A549 (cell line): ENCODE data around the gene SLC43A3. TPM values are rescaled to one million over a fixed set of nuclear protein-coding genes. Genes with fewer than 3 reads are reported as not detected.

Experiments used
- ATAC-seq, 2 experiments: fragments of 200-7000 bp in 1 of 2; fragments of >200 bp in 1 of 2; cut with Nextera tagmentation in 1 of 2; cut with Tn5 transposase in 1 of 2; 3 replicates each; pipeline versions ENCODE4 v1.8.0 to v1.9.1; 2018 to 2020; ENCODE audit warnings: mild to moderate bottlenecking in 1 of 2, moderate library complexity in 1 of 2
- CTCF ChIA-PET: fragments of 300-600 bp; sonication (Branson Sonifier 250); formaldehyde crosslinking; extraction: SDS; loops from one replicate; lab custom pipeline; 2021; ENCODE audit warnings: antibody characterized with exemption, inconsistent platforms; lab: Yijun Ruan, JAX
- POLR2A ChIA-PET: fragments of 350-600 bp; formaldehyde crosslinking; extraction: SDS; loops from one replicate; lab custom pipeline; 2021; ENCODE audit warnings: antibody characterized with exemption, inconsistent platforms; lab: Yijun Ruan, JAX
- DNase-seq, 2 experiments: peaks; one replicate each; pipeline versions ENCODE4 v3.0.0 to v3.0.0-alpha.2; 2011 to 2016; ENCODE audit warnings: low read depth in 1 of 2, low spot score in 1 of 2
- FAIRE-seq: peaks from 2 replicates; lab custom pipeline; 2011; peaks lifted over from hg19 to GRCh38; lab: Jason Lieb, UNC
- H3K27ac ChIP-seq, 2 experiments: fragments of >200 bp; sonication (Bioruptor Twin); formaldehyde crosslinking; 3 replicates each; pipeline ENCODE4 v1.5.1; 2016 to 2017
- H3K4me1 ChIP-seq: fragments of >200 bp; sonication (Bioruptor Twin); formaldehyde crosslinking; 3 replicates; pipeline ENCODE4 v1.6.1; 2016
- H3K4me2 ChIP-seq: fragments of >200 bp; sonication (Bioruptor Twin); formaldehyde crosslinking; 3 replicates; pipeline ENCODE4 v1.6.1; 2016
- H3K4me3 ChIP-seq: fragments of >200 bp; sonication (Bioruptor Twin); formaldehyde crosslinking; 3 replicates; pipeline ENCODE4 v1.5.1; 2016
- H3K9me3 ChIP-seq: fragments of >200 bp; sonication (Bioruptor Twin); formaldehyde crosslinking; 3 replicates; pipeline ENCODE4 v1.6.1; 2016
- BHLHE40 ChIP-seq: IDR thresholded peaks from 2 replicates; pipeline ENCODE4 v1.6.1; 2012; ENCODE audit warnings: low read depth, low read length, inconsistent platforms
- EP300 ChIP-seq, 2 experiments: fragments of >200 bp; sonication (Bioruptor Twin); formaldehyde crosslinking; IDR thresholded peaks; 2 replicates in 1 of 2; 3 replicates in 1 of 2; pipeline ENCODE4 v1.6.1; 2016 to 2017
- FOSB ChIP-seq: fragments of 250-450 bp; sonication (Bioruptor Pico); IDR thresholded peaks from 2 replicates; pipeline ENCODE4 v1.5.0; 2020; ENCODE audit warnings: mild to moderate bottlenecking, moderate library complexity
- FOSL2 ChIP-seq, 2 experiments: fragments of 450-650 bp in 1 of 2; fragments of >200 bp in 1 of 2; sonication (Bioruptor Twin) in 1 of 2; formaldehyde crosslinking; IDR thresholded peaks; 2 replicates each; pipeline versions ENCODE4 v1.5.0 to v1.6.1; 2016 to 2020; ENCODE audit warnings: mild to moderate bottlenecking in 1 of 2, moderate library complexity in 1 of 2
- HEYL ChIP-seq: fragments of 250-450 bp; sonication (Bioruptor Pico); IDR thresholded peaks from 2 replicates; pipeline ENCODE4 v1.8.0; 2021; ENCODE audit warnings: mild to moderate bottlenecking, moderate library complexity
- HOXB13 ChIP-seq: fragments of 250-450 bp; sonication (Bioruptor Pico); IDR thresholded peaks from 2 replicates; pipeline ENCODE4 v1.5.0; 2020; ENCODE audit warnings: low read depth, mild to moderate bottlenecking, moderate library complexity
- MAZ ChIP-seq: fragments of 150-350 bp; IDR thresholded peaks from 2 replicates; pipeline ENCODE4 v1.6.1; 2014; ENCODE audit warnings: antibody characterized with exemption, low read depth, low read length, borderline replicate concordance
- NPAS2 ChIP-seq: fragments of 250-450 bp; sonication (Bioruptor Pico); IDR thresholded peaks from 2 replicates; pipeline ENCODE4 v1.8.0; 2022; ENCODE audit warnings: mild to moderate bottlenecking, moderate library complexity, borderline replicate concordance
- NR3C1 ChIP-seq: fragments of >200 bp; sonication (Bioruptor Twin); formaldehyde crosslinking; IDR thresholded peaks from 3 replicates; pipeline ENCODE4 v1.6.1; 2017
- RAD21 ChIP-seq, 2 experiments: fragments of >200 bp in 1 of 2; sonication (Bioruptor Twin) in 1 of 2; formaldehyde crosslinking in 1 of 2; IDR thresholded peaks in 1 of 2; conservative IDR thresholded peaks in 1 of 2; 2 replicates in 1 of 2; 3 replicates in 1 of 2; pipeline ENCODE4 v1.6.1; 2012 to 2018; ENCODE audit warnings: inconsistent platforms in 1 of 2
- RNF2 ChIP-seq: fragments of 200-600 bp; sonication (generic); IDR thresholded peaks from 2 replicates; pipeline ENCODE4 v1.6.1; 2016; ENCODE audit warnings: low read depth, mild to moderate bottlenecking, antibody characterized with exemption, moderate library complexity, borderline replicate concordance
- SREBF2 ChIP-seq: fragments of 450-650 bp; IDR thresholded peaks from 2 replicates; pipeline ENCODE4 v1.6.1; 2014; ENCODE audit warnings: mild to moderate bottlenecking, moderate library complexity
- TFCP2L1 ChIP-seq: fragments of 250-450 bp; sonication (Bioruptor Pico); IDR thresholded peaks from 2 replicates; pipeline ENCODE4 v1.5.0; 2021; ENCODE audit warnings: mild to moderate bottlenecking
- ZC3H11A ChIP-seq: fragments of 450-650 bp; IDR thresholded peaks from 2 replicates; pipeline ENCODE4 v1.6.1; 2014; ENCODE audit warnings: antibody characterized with exemption, mild to moderate bottlenecking
- ZNF302 ChIP-seq: fragments of 250-450 bp; sonication (Bioruptor Pico); IDR thresholded peaks from 2 replicates; pipeline ENCODE4 v1.9.0; 2021; ENCODE audit warnings: inconsistent platforms, mild to moderate bottlenecking, moderate library complexity
- WGBS: methylation state at CpG from one replicate; pipeline ENCODE4 v1.1.6; 2017; ENCODE audit errors: missing lambda C conversion rate; 5-methylcytosine and 5-hydroxymethylcytosine counted together
- polyA plus RNA-seq, 4 experiments: library from polyadenylated mRNA; depleted of rRNA in 3 of 4; stranded (reverse); fragments of >200 nt; fragmentation: RNase III in 1 of 4; extraction: RNeasy Plus Mini Kit Qiagen cat#74134 plus additional on column Dnase treatment in 1 of 4; gene quantifications; 2 replicates in 3 of 4; 3 replicates in 1 of 4; pipeline ENCODE4 v1.2.3, GENCODE V29; 2011 to 2017
- TF ChIP-seq, protein P1 (sequence below): IDR thresholded peaks from 2 replicates; pipeline ENCODE4 v1.6.1; 2012
- TF ChIP-seq, protein P2 (sequence below): fragments of >200 bp; sonication (Bioruptor Twin); formaldehyde crosslinking; IDR thresholded peaks from 3 replicates; pipeline ENCODE4 v1.6.1; 2016
- TF ChIP-seq, protein P3 (sequence below): fragments of >200 bp; sonication (Bioruptor Twin); formaldehyde crosslinking; IDR thresholded peaks from 3 replicates; pipeline ENCODE4 v1.5.1; 2016

SLC43A3 gene
- polyA plus RNA-seq, 2 of the 4 experiments (the other 2 are of a cell fraction) = 0.12 to 0.30 TPM

DNA sequence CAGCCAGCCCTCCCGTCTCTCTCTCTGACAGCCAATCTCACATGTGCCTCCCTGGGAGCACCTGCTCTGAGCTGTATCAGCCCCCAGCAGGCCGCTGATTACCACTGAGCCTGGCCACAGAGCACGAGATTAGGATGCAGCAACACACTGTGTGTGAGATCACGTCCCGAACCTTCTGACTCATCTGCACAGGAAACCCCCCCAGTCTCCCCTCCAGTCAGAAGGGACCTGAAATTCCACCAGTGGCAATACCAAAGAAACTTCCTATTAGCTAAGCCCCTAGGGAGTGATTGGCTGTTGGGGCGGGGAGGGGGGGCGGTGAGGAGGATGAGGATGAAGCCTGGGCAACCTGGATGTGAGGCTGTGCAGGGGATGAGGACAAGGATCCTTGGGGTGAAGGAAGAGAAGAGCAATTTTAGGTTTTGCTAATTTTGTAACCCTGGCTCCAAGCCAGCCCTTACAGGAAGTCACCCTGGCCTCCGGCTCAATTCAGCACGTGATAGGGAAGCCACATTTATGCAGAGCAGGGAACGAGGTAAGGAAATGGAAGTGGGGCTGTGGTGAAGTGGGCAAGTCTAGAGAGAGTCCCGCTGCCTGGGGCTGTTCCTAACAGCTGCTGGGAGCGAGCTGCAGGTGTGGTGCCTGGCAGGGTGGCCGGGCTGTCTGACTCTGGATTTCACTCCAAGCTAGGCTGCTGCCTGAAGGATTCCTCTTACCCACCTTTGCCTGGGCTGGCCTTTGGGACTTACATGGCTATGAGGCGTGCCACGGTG is 1.9 kb downstream of the SLC43A3 start:
- 63% methylated on average over 14 of the region's 15 CpGs for WGBS
- Histone ChIP-seq H3K27ac (peak overlapping the region; percentile 5 to 58; a peak in 5 of 6 replicates), H3K9me3 (no peaks in the 10 kb centered on the region)
- TF ChIP-seq NR3C1 (no peak), RNF2 (no peak), BHLHE40 (no peak), NPAS2 (CRISPR knock-in tag) (no peak), SREBF2 (no peak), ZC3H11A (no peak), TFCP2L1 (CRISPR knock-in tag) (no peak), FOSL2 (IDR thresholded peaks at IDR 0.05) (no peak), FOSL2 (CRISPR knock-in tag; IDR thresholded peaks at IDR 0.05) (peak; percentile 34; the same call in 1 of the 2 replicates), MAZ (no peak), EP300 (IDR thresholded peaks at IDR 0.05) (no peak), FOSB (CRISPR knock-in tag) (no peak), HOXB13 (CRISPR knock-in tag) (no peak)
- TF ChIP-seq, protein P1, sequence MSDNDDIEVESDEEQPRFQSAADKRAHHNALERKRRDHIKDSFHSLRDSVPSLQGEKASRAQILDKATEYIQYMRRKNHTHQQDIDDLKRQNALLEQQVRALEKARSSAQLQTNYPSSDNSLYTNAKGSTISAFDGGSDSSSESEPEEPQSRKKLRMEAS = peak; percentile 30; the same call in 1 of the 2 replicates
- TF ChIP-seq, protein P2, sequence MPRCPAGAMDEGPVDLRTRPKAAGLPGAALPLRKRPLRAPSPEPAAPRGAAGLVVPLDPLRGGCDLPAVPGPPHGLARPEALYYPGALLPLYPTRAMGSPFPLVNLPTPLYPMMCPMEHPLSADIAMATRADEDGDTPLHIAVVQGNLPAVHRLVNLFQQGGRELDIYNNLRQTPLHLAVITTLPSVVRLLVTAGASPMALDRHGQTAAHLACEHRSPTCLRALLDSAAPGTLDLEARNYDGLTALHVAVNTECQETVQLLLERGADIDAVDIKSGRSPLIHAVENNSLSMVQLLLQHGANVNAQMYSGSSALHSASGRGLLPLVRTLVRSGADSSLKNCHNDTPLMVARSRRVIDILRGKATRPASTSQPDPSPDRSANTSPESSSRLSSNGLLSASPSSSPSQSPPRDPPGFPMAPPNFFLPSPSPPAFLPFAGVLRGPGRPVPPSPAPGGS = no peak
- TF ChIP-seq, all 56 proteins: peak for 2
- ChIA-PET POLR2A (no interaction called here), CTCF (interaction anchor here (1.6 kb wide), 2 partner anchors 33 to 34 kb away, joined by 3 to 5 read pairs; no protein-coding TSS in a partner anchor)
- no peak for DNase-seq
- peak; percentile 55 to 61; a peak in 5 of 6 replicates for ATAC-seq
- Histone ChIP-seq H3K4me3 (no peak overlapping the region), H3K4me1 (peaks cover 27% of the 10 kb centered on the region), H3K4me2 (peak overlapping the region; percentile 26; the same call in 1 of the 3 replicates)
- FAIRE-seq = no peak

DNA sequence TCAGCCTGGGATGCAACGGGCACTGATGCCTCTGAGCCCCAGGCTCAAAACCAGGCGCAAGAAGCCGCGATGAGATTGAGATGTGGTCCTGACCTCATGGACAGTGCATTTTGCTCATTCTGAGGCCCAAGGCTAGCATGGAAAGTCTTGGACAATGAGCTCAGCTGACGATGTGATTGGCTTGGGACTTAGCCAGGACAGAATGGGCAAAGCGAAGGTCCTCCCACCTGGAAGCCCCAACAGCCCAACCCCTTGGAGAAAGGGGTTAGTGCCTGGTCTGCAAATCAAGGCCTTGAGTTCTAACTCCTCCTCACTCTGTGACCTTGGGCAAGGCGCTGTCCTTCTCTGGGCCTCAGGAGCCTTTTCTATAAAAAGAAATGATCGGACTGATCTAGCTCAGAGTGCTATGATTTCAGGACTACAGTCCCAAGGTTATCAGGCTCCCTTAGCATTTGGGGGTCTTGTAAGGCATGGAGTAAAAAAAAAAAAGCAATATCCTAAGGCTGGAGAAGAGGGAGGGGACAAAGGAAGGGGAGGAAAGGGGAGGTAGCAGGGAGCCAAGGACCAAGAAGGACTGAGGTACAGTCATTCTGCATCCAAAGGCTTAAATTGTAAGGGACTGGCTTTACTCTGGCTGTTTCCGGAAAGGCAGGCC is 2.7 kb downstream of the SLC43A3 start:
- Histone ChIP-seq H3K27ac (peak overlapping the region in 1 of 2 experiments; percentile 58; a peak in 4 of 6 replicates), H3K4me2 (peak overlapping the region; percentile 26; the same call in 1 of the 3 replicates), H3K4me1 (peaks cover 27% of the 10 kb centered on the region), H3K4me3 (no peak overlapping the region), H3K9me3 (no peaks in the 10 kb centered on the region)
- DNase-seq = no peak
- ATAC-seq = peak in 1 of 2 experiments; percentile 17; a peak in 1 of 6 replicates
- TF ChIP-seq, protein P3, sequence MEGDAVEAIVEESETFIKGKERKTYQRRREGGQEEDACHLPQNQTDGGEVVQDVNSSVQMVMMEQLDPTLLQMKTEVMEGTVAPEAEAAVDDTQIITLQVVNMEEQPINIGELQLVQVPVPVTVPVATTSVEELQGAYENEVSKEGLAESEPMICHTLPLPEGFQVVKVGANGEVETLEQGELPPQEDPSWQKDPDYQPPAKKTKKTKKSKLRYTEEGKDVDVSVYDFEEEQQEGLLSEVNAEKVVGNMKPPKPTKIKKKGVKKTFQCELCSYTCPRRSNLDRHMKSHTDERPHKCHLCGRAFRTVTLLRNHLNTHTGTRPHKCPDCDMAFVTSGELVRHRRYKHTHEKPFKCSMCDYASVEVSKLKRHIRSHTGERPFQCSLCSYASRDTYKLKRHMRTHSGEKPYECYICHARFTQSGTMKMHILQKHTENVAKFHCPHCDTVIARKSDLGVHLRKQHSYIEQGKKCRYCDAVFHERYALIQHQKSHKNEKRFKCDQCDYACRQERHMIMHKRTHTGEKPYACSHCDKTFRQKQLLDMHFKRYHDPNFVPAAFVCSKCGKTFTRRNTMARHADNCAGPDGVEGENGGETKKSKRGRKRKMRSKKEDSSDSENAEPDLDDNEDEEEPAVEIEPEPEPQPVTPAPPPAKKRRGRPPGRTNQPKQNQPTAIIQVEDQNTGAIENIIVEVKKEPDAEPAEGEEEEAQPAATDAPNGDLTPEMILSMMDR = no peak
- no peak for TF ChIP-seq ZNF302 (CRISPR knock-in tag)
- TF ChIP-seq RAD21 (conservative IDR thresholded peaks at IDR 0.05 in 1 of 2, IDR thresholded peaks at IDR 0.05 in 1 of 2) = no peak
- no peak for TF ChIP-seq HEYL (CRISPR knock-in tag)
- WGBS = 84% methylated on average over 9 of the region's 9 CpGs
- no peak for FAIRE-seq
- CTCF ChIA-PET = interaction anchor here (0.9 to 1.6 kb wide), 2 partner anchors 34 to 45 kb away, joined by 3 to 4 read pairs; no protein-coding TSS in a partner anchor
- POLR2A ChIA-PET = no interaction called here
